ENCODE data around the gene TRPM7. TPM values are rescaled to one million over a fixed set of nuclear protein-coding genes. Genes with fewer than 3 reads are reported as not detected.

The TRPM7 gene
- total and polyA plus RNA-seq, 9 of the 15 experiments (the other 6 are each of a cell fraction or from before 2014, with no cell fraction given), result 12.3 to 59.2 (median 31.5) TPM

GRCh38 chr15:50685976-50686468, 575 bp downstream of the TRPM7 start (continued):
- TF ChIP-seq, protein P1, sequence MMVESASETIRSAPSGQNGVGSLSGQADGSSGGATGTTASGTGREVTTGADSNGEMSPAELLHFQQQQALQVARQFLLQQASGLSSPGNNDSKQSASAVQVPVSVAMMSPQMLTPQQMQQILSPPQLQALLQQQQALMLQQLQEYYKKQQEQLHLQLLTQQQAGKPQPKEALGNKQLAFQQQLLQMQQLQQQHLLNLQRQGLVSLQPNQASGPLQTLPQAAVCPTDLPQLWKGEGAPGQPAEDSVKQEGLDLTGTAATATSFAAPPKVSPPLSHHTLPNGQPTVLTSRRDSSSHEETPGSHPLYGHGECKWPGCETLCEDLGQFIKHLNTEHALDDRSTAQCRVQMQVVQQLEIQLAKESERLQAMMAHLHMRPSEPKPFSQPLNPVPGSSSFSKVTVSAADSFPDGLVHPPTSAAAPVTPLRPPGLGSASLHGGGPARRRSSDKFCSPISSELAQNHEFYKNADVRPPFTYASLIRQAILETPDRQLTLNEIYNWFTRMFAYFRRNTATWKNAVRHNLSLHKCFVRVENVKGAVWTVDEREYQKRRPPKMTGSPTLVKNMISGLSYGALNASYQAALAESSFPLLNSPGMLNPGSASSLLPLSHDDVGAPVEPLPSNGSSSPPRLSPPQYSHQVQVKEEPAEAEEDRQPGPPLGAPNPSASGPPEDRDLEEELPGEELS (CRISPR knock-in tag; IDR thresholded peaks at IDR 0.05; ENCODE audit: borderline replicate concordance), result no peak
- TF ChIP-seq ZC3H8 (IDR thresholded peaks at IDR 0.05), result no peak
- no peak for TF ChIP-seq SUPT5H (IDR thresholded peaks at IDR 0.05)
- no peak for TF ChIP-seq NEUROD1 (IDR thresholded peaks at IDR 0.05; ENCODE audit: borderline replicate concordance, low read depth, low read length, partially characterized antibody)
- TF ChIP-seq ZBTB2 (IDR thresholded peaks at IDR 0.05), result 0 out of 2 replicates have a peak, but pooled peaks have one; percentile 22
- no peak for TF ChIP-seq GABPA (tag; conservative IDR thresholded peaks at IDR 0.05; ENCODE audit: low read depth)
- no peak for TF ChIP-seq NCOA1 (IDR thresholded peaks at IDR 0.05; ENCODE audit: low read depth)
- no peak for TF ChIP-seq BDP1 (IDR thresholded peaks at IDR 0.05; ENCODE audit: insufficient read depth, insufficient read length)
- TF ChIP-seq ZNF143 (CRISPR knock-in tag; IDR thresholded peaks at IDR 0.05), result no peak
- TF ChIP-seq SRSF1 (IDR thresholded peaks at IDR 0.05; ENCODE audit: low read depth, low read length), result no peak
- no peak for TF ChIP-seq ZNF639 (CRISPR knock-in tag; conservative IDR thresholded peaks at IDR 0.05 in 1 of 2, IDR thresholded peaks at IDR 0.05 in 1 of 2)
- peak; percentile 50; the same call in 1 of the 2 replicates for TF ChIP-seq GATA2 (CRISPR knock-in tag; IDR thresholded peaks at IDR 0.05)
- TF ChIP-seq, protein P2, sequence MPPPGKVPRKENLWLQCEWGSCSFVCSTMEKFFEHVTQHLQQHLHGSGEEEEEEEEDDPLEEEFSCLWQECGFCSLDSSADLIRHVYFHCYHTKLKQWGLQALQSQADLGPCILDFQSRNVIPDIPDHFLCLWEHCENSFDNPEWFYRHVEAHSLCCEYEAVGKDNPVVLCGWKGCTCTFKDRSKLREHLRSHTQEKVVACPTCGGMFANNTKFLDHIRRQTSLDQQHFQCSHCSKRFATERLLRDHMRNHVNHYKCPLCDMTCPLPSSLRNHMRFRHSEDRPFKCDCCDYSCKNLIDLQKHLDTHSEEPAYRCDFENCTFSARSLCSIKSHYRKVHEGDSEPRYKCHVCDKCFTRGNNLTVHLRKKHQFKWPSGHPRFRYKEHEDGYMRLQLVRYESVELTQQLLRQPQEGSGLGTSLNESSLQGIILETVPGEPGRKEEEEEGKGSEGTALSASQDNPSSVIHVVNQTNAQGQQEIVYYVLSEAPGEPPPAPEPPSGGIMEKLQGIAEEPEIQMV (tag; conservative IDR thresholded peaks at IDR 0.05; ENCODE audit: low read depth), result no peak
- TF ChIP-seq SIN3B (IDR thresholded peaks at IDR 0.05; ENCODE audit: low read depth), result no peak
- TF ChIP-seq ZNF77 (CRISPR knock-in tag; IDR thresholded peaks at IDR 0.05), result no peak
- no peak; the same call in 1 of the 2 replicates for TF ChIP-seq CXXC5 (CRISPR knock-in tag; IDR thresholded peaks at IDR 0.05)
- no peak for TF ChIP-seq ZNF24 (IDR thresholded peaks at IDR 0.05)
- TF ChIP-seq, protein P3, sequence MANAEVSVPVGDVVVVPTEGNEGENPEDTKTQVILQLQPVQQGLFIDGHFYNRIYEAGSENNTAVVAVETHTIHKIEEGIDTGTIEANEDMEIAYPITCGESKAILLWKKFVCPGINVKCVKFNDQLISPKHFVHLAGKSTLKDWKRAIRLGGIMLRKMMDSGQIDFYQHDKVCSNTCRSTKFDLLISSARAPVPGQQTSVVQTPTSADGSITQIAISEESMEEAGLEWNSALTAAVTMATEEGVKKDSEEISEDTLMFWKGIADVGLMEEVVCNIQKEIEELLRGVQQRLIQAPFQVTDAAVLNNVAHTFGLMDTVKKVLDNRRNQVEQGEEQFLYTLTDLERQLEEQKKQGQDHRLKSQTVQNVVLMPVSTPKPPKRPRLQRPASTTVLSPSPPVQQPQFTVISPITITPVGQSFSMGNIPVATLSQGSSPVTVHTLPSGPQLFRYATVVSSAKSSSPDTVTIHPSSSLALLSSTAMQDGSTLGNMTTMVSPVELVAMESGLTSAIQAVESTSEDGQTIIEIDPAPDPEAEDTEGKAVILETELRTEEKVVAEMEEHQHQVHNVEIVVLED (CRISPR knock-in tag; IDR thresholded peaks at IDR 0.05), result no peak
- no peak for TF ChIP-seq CEBPG (CRISPR knock-in tag; IDR thresholded peaks at IDR 0.05)
- TF ChIP-seq CEBPG (tag; conservative IDR thresholded peaks at IDR 0.05 in 1 of 2, IDR thresholded peaks at IDR 0.05 in 1 of 2), result no peak
